HG02571 (cell line): Measurements from ENCODE around the gene PDCD7.
"Not testable (repeated sequence)": the region's sequence is repeated elsewhere in the genome, so short reads cannot be mapped to it uniquely, and the experiment has no call there.

ENCODE experiments used
- ATAC-seq: cut with Tn5 transposase; IDR thresholded peaks from one replicate; pipeline ENCODE4 v1.9.1; 2021; ENCODE audit warnings: mild to moderate bottlenecking, moderate library complexity; ENCODE audit not compliant: unreplicated experiment

PDCD7 gene

DNA sequence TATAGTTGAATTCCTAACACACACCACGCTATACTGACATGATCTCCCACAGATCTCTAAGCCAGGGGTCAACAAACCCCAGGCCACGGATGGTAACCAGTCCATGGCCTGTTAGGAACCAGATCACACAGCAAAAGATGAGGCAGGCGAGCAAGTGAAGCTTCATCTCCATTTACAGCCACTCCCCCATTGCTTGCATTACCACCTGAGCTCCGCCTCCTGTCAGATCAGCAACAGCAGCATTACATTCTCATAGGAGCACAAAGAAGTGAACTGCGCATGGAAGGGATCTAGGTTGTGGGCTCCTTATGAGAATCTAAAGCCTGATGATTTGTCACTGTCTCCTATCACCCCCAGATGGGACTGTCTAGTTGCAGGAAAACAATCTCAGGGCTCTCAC, 2.7 kb downstream of the PDCD7 start:
- no peak for ATAC-seq

DNA sequence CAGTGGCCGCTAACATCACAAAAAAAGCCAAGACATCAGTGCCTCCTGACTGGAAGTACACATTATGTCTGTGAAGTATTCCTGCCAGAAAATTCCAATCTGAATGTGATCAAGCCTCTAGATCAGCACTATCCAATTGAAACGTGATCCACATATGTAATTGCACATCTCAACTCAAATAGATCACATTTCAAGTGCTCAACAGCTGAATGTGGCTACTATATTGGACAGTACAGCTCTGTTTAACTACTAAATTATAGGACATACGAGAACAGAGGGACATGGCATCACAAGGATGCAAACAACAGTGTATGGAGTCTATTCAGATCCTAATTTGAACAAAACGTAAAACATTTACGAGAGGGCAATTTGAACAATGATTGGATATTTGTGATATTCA, 18.1 kb downstream of the PDCD7 start:
- no peak for ATAC-seq

DNA sequence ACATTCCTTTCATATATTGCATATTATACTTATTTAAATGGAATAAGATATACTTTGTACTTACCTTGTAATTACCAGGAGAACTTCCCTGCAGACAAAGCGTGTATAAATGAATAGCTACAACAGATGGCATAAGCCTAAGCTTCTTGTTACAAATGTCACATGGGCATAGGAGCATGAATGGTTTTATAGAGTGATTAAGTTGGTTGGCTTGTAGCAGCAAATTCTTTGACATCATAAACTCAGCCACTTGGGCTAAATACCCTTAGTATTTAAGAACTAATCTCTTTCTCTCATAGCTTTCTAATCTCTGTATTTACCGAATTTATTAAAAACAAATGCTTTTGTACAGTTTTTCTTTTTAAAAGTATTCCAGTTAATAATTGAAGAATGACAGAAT, 18.5 kb downstream of the PDCD7 start, which contains the start of gene UBAP1L:
Gene UBAP1L (minus strand): TSS at position 115 of the 400 bp plus-strand sequence. CDS start 8,985 bp downstream, outside the sequence.
- ATAC-seq = no peak

GRCh38 chr15:65110676-65111292, 22.8 kb downstream of the PDCD7 start:
- no peak for ATAC-seq

DNA sequence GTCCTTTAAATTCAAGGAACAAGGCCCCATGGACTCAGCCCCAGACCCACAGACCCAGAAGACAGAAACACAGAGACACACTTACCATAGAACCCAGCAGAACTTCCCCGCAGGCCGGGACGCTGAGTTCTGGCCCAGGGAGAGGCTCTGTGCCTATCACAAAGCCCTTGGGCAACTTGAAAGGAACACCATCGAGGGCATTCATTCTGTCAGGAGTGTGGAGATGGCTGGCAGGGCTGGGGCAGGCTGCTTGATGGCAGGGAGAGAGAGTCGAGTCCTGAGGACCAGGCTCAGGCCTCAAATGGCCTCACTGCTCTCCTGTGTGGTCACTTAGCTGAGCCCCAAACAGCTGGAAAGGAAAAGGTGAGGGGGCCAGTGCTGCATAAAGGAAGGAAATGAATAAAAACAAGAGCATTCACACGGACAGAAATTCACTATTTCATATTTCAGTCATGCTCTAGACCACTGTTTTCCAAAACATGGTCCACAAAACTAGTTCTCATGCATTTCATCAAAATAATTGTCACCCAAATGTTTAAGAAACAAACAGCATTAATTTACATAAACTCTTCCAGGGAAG, 27.5 kb downstream of the PDCD7 start:
- no peak for ATAC-seq

GRCh38 chr15:65105038-65105437, 28.6 kb downstream of the PDCD7 start:
- no peak for ATAC-seq

- no peak for ATAC-seq
These were observed 30.7 kb downstream of the PDCD7 start for GRCh38 chr15:65102912-65103311.

GRCh38 chr15:65101891-65102708, 31.5 kb downstream of the PDCD7 start:
- no peak for ATAC-seq

- no peak for ATAC-seq
These were observed 32.2 kb downstream of the PDCD7 start for GRCh38 chr15:65101411-65101890.

DNA sequence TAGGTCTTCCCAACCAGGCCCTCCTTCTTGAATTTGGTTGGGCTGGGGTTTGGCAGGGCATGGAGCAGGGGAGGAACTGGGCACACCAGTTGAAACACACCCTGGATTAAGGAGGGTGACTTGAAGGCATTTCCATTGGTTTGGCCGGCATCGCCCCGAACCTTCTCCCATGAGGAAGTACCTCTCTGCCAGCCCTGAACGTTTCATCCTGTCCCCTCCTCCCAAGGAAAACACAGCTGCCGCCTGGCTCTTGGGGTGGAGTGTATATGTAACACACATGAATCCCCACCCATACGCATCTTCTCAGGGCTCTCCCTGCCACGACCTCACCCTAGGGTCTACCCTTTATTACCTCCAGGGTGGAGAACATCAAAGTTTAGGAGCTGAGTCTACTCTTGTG, 33.2 kb downstream of the PDCD7 start:
- no peak for ATAC-seq

DNA sequence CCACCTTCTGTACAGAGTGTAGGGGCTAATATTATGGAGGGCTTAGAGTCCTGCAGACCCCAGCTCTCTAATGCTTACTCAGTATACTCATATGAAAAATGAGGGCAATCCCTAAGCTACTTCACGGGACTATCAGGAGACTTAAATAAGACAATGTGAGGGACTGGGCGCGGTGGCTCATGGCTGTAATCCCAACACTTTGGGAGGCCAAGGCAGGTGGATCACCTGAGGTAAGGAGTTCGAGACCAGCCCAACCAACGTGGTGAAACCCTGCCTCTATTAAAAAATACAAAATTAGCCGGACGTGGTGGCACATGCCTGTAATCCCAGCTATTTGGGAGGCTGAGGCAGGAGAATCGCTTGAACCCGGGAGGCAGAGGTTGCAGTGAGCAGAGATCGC, 33.8 kb downstream of the PDCD7 start:
- ATAC-seq = not testable (repeated sequence)

DNA sequence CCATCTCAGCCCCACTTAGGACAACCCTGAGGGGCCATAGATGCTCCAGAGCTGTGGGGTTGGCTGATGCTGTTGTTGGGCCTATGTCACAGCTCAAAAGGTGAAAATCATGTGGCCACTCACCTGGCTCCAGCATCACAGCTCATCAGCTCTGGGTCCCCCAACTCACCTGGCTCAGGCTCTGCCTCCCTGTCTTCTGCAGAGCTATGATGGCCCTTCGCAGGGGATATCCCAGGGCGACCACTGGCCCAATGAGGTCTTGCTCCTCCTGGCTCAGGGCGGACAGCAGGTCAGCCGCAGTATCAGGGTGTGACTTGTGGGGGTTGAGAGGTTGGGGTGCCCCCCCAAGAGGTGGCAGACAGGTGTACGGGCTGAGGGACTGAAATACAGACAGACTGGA, 34.3 kb downstream of the PDCD7 start:
- ATAC-seq = no peak

GRCh38 chr15:65097651-65098263, 35.9 kb downstream of the PDCD7 start:
- ATAC-seq = no peak

DNA sequence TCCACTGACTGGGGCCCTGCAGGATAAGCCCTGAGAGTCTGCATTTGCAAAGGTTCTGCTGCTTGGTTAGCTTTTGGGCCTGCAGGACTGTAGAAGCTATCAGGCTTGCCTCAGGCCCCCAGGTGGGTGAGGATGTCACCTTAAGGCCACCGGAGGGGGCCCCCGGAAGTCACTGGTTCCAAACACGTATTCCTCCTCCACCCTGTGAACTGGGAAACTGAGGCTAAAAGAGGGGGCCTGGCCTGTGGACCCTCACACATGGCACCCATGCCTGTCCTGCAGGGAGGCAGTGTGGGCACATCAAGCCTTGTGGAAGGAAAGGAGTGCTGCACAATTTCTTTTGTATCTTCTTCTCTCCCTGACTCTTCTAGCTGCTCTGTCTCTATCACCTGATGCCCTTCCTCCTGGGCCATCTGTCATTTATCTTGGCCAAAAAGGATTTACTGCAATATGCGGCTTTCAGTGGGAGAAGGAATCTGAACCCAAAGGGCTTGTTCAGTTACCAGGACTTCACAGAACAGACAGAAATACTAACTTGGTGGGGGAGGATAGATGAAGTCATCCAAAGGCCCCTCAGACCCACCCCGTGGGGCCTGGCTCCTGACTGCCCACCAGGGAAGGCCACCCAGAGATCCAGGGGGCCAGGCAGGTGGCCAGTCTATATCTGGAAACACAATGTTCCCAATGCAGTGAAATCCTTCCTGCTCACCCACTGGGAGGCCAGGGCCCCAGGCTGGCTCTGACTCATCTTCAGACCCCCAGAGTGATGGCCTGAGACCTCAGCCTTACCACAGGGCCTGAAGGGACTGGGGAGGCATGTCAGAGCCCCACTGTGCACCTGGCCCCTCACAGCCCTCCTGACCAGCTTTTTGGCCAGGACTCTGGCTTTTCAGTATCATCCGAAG, 36.9 kb downstream of the PDCD7 start:
- ATAC-seq = no peak

DNA sequence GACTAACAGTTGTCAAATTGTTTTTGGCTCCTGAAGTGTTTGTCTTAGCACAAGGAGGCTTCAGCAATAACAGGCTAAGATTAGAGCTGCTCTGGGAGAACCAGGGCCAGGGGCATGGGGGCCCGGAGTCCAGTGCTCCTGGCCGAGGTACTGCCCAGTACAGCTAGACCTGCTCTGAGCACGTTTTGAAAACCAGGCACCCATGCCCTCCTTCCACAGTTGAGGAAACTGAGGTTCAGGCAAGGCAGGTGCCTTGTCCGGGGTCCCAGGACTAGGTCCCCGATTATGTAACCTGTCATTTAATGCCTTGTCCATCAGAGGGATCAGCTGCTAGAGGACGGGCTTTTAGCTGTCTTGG, 37.9 kb downstream of the PDCD7 start:
- ATAC-seq = no peak

DNA sequence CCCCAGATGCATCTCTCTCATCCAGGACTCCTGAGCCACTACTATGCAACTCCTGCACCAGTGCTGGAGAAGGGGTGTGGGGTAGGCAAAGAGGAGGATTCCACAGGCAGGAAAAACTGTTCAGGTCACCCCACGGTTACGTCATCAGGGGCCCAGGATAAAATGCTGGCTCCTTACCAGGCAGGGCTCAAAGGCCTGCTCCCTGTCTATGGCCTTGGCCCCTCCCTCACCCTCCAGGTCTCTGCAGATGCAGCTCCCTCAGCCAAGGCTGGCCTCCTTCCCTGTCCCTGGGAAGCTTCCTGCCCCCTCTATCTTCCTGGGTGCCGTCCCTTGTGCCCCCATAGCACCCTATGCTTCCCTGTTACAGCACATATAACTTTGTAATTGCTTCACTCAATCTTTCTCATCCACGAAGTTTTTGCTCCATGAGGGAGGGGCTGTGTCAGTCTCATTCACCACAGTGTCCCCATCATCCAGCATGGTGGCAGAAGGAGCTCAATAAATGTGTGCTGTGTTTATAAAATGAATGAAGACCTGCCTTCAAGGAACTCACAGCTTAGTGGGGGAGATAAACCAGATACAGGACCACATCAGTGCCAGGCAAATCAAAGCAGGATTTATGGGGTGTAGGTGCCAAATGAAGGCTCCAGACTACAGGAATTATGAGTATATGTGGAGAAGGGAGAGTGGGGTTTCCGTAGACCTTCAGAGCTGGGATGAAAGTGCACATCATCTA, 38.4 kb downstream of the PDCD7 start:
- no peak for ATAC-seq

- ATAC-seq = no peak
These were observed 39.2 kb downstream of the PDCD7 start for GRCh38 chr15:65094294-65094995.

- ATAC-seq = not testable (repeated sequence)
These were observed 39.8 kb downstream of the PDCD7 start for GRCh38 chr15:65093793-65094170.
